CD4-positive, alpha-beta T cell (primary cell): Measurements from ENCODE around the gene DEPP1. TPM values are rescaled to one million over a fixed set of nuclear protein-coding genes. Genes with fewer than 3 reads are reported as not detected.
"Not testable (repeated sequence)": the region's sequence is repeated elsewhere in the genome, so short reads cannot be mapped to it uniquely, and the experiment has no call there.

Experiments
- ATAC-seq: fragments of 200-7000 bp; cut with Tn5 transposase; one replicate; pipeline ENCODE4 v1.10.0; 2022; ENCODE audit warnings: mild to moderate bottlenecking; ENCODE audit not compliant: poor library complexity
- CTCF ChIA-PET: fragments of 350-600 bp; sonication (Branson Sonifier 250); formaldehyde crosslinking; loops from one replicate; lab custom pipeline; 2021; ENCODE audit warnings: antibody characterized with exemption, inconsistent platforms; lab: Charles Lee
- POLR2A ChIA-PET: fragments of 350-600 bp; sonication (Branson Sonifier 250); formaldehyde crosslinking; loops from one replicate; lab custom pipeline; 2021; ENCODE audit warnings: antibody characterized with exemption, inconsistent platforms; lab: Charles Lee
- DNase-seq, 14 experiments: peaks; one replicate each; pipeline ENCODE4 v3.0.0-alpha.2; 2013 to 2020; ENCODE audit warnings: mixed read lengths in 2 of 14
- H3K27ac ChIP-seq, 2 donors: one replicate each; pipeline versions ENCODE4 v1.5.1 to v1.7.0; 2013; ENCODE audit warnings: low read length in 2 of 2, low read depth in 1 of 2, mild to moderate bottlenecking in 1 of 2
- H3K27me3 ChIP-seq, 2 experiments: 1 replicate in 1 of 2; 2 replicates in 1 of 2; pipeline versions ENCODE4 v1.6.1 to v1.7.0; 2013; ENCODE audit warnings: low read length in 2 of 2, control low read depth in 1 of 2, mild to moderate bottlenecking in 1 of 2, moderate library complexity in 1 of 2; ENCODE audit not compliant: insufficient read depth in 2 of 2, control insufficient read depth in 1 of 2
- H3K36me3 ChIP-seq: one replicate; pipeline ENCODE4 v1.6.1; 2013; ENCODE audit warnings: low read length, control low read depth; ENCODE audit not compliant: insufficient read depth
- H3K4me1 ChIP-seq: one replicate; pipeline ENCODE4 v1.6.1; 2013; ENCODE audit warnings: low read length, control low read depth; ENCODE audit not compliant: insufficient read depth
- H3K4me3 ChIP-seq: one replicate; pipeline ENCODE4 v1.5.1; 2013; ENCODE audit warnings: mild to moderate bottlenecking, low read length, moderate library complexity
- H3K9me3 ChIP-seq, 2 experiments: 1 replicate in 1 of 2; 2 replicates in 1 of 2; pipeline versions ENCODE4 v1.6.1 to v1.7.0; 2013; ENCODE audit warnings: low read length in 2 of 2, mild to moderate bottlenecking in 2 of 2, control low read depth in 1 of 2, moderate library complexity in 1 of 2; ENCODE audit not compliant: control insufficient read depth in 1 of 2, insufficient read depth in 1 of 2
- H3K27ac Mint-ChIP-seq: one replicate; pipeline ENCODE4 v1.8.0; 2020; ENCODE audit warnings: mixed read lengths
- H3K27me3 Mint-ChIP-seq: one replicate; pipeline ENCODE4 v1.8.0; 2021; ENCODE audit warnings: mixed read lengths
- H3K36me3 Mint-ChIP-seq: one replicate; pipeline ENCODE4 v1.8.0; 2021; ENCODE audit warnings: low read depth, mixed read lengths
- H3K4me1 Mint-ChIP-seq: one replicate; pipeline ENCODE4 v1.8.0; 2021; ENCODE audit warnings: low read depth, mixed read lengths
- H3K4me3 Mint-ChIP-seq: one replicate; pipeline ENCODE4 v1.8.0; 2020; ENCODE audit warnings: mild to moderate bottlenecking, mixed read lengths
- H3K9me3 Mint-ChIP-seq: one replicate; pipeline ENCODE4 v1.8.0; 2020; ENCODE audit warnings: mixed read lengths
- CTCF ChIP-seq: fragments of 200-600 bp; IDR thresholded peaks from one replicate; pipeline ENCODE4 v1.8.0; 2022; ENCODE audit warnings: antibody characterized with exemption, mild to moderate bottlenecking
- intact Hi-C, 2 experiments: fragments of 100-400 bp; cut with DNase I in 1 of 2; cut with micrococcal nuclease in 1 of 2; formaldehyde crosslinking; loops; one replicate each; pipeline versions ENCODE4 v1.15.1 to v1.9.0; 2023 to 2025; cut with DNase I, micrococcal nuclease
- polyA plus RNA-seq, 2 donors: library from polyadenylated mRNA; unstranded; fragments of 120-200 nt; gene quantifications; one replicate each; pipeline ENCODE4 v1.2.1, GENCODE V29; 2013
- total RNA-seq, 174 experiments: library from RNA in 2 of 174; stranded (reverse) in 2 of 174; gene quantifications; one replicate each; pipeline ENCODE4 v1.2.3 and lab custom pipeline; 2021 to 2026

DEPP1 gene
- total RNA-seq: not detected
- 0.23 TPM for polyA plus RNA-seq (2013, experiment 1 of 2)
- 0.80 TPM for polyA plus RNA-seq (2013, experiment 2 of 2)
- 0 to 3.5 (median 0.30) reads per million in 172 experiments for total RNA-seq (lab: John Stamatoyannopoulos, UW)

GRCh38 chr10:44978570-44979280, at the start of gene DEPP1:
Gene DEPP1, minus strand, starts transcription at chr10:44978809. Its CDS starts 779 bp downstream, at chr10:44978030.
- H3K4me3 ChIP-seq: no peak within 1 kb of the TSS
- Mint-ChIP-seq H3K9me3 (no peaks in the 10 kb centered on the region), H3K36me3 (no peaks in the 10 kb centered on the region), H3K27ac (no peak within 1 kb of the TSS), H3K27me3 (no peaks in the 10 kb centered on the region), H3K4me3 (no peak within 1 kb of the TSS), H3K4me1 (peaks cover 4% of the 10 kb centered on the region)
- POLR2A ChIA-PET: interaction anchor here (0.5 to 1.2 kb wide), 3 partner anchors 14 to 23 kb away, joined by 3 to 4 read pairs (median 3); no protein-coding TSS in a partner anchor
- DNase-seq (peak in 4 of 14 experiments; percentile 11 to 38 (median 38)), ATAC-seq (peak; percentile 34)
- no peaks in the 10 kb centered on the region for H3K36me3 ChIP-seq
- no peaks in the 10 kb centered on the region for H3K9me3 ChIP-seq
- no peaks in the 10 kb centered on the region for H3K27me3 ChIP-seq
- CTCF ChIA-PET: no interaction called here
- peaks cover 24% of the 10 kb centered on the region for H3K4me1 ChIP-seq
- TF ChIP-seq CTCF: no peak
- intact Hi-C loops: loop anchor here in 1 of 2 experiments (5.0 kb wide), 1 partner anchor 1306 kb away; no protein-coding TSS in a partner anchor
- H3K27ac ChIP-seq: no peak within 1 kb of the TSS

GRCh38 chr10:45023426-45023825, 44.8 kb upstream of the DEPP1 start:
- ChIA-PET CTCF (no interaction called here), POLR2A (no interaction called here)
- no peaks in the 10 kb centered on the region for H3K36me3 Mint-ChIP-seq
- H3K27me3 ChIP-seq: no peaks in the 10 kb centered on the region
- intact Hi-C loops: no loop called here
- DNase-seq: no peak
- no peak overlapping the region for H3K4me3 ChIP-seq
- no peaks in the 10 kb centered on the region for H3K4me1 Mint-ChIP-seq
- no peak overlapping the region for H3K4me3 Mint-ChIP-seq
- no peaks in the 10 kb centered on the region for H3K27me3 Mint-ChIP-seq
- no peaks in the 10 kb centered on the region for H3K4me1 ChIP-seq
- peaks cover 6% of the 10 kb centered on the region for H3K9me3 Mint-ChIP-seq
- H3K9me3 ChIP-seq: no peaks in the 10 kb centered on the region
- no peak for TF ChIP-seq CTCF
- H3K27ac Mint-ChIP-seq: no peak overlapping the region
- ATAC-seq: no peak
- no peaks in the 10 kb centered on the region for H3K36me3 ChIP-seq
- no peak overlapping the region for H3K27ac ChIP-seq

GRCh38 chr10:45015590-45015989, 37.0 kb upstream of the DEPP1 start:
- no peaks in the 10 kb centered on the region for H3K36me3 ChIP-seq
- Mint-ChIP-seq H3K27ac (no peak overlapping the region), H3K4me1 (no peaks in the 10 kb centered on the region), H3K4me3 (no peak overlapping the region), H3K36me3 (no peaks in the 10 kb centered on the region), H3K27me3 (peaks cover 8% of the 10 kb centered on the region), H3K9me3 (no peaks in the 10 kb centered on the region)
- ChIA-PET CTCF (no interaction called here), POLR2A (no interaction called here)
- TF ChIP-seq CTCF: no peak
- H3K27ac ChIP-seq: no peak overlapping the region
- intact Hi-C loops: no loop called here
- no peaks in the 10 kb centered on the region for H3K4me1 ChIP-seq
- no peaks in the 10 kb centered on the region for H3K27me3 ChIP-seq
- ATAC-seq (no peak), DNase-seq (no peak)
- H3K4me3 ChIP-seq: no peak overlapping the region
- no peaks in the 10 kb centered on the region for H3K9me3 ChIP-seq

- intact Hi-C loops, CTCF ChIA-PET, ATAC-seq, POLR2A ChIA-PET, H3K27ac ChIP-seq, H3K36me3 ChIP-seq, H3K9me3 ChIP-seq, H3K9me3 Mint-ChIP-seq, H3K4me1 ChIP-seq, H3K36me3 Mint-ChIP-seq, H3K27me3 ChIP-seq, H3K4me3 ChIP-seq, H3K27me3 Mint-ChIP-seq, DNase-seq, H3K27ac Mint-ChIP-seq, H3K4me1 Mint-ChIP-seq, H3K4me3 Mint-ChIP-seq: not testable (repeated sequence)
Measured at GRCh38 chr10:45014557-45014956, 35.9 kb upstream of the DEPP1 start.
